SU-DHL-6 (cell line): ENCODE measurements around the gene NUDT8.

ENCODE experiments used
- H2AFZ ChIP-seq: fragments of 200-600 bp; sonication (generic); 2 replicates; pipeline ENCODE4 v1.6.1; 2014; ENCODE audit warnings: low read depth, mild to moderate bottlenecking, moderate library complexity, mixed read lengths, antibody characterized with exemption, low read length; ENCODE audit not compliant: severe bottlenecking
- H3F3A ChIP-seq: fragments of 200-600 bp; shearing (Covaris generic); 2 replicates; pipeline ENCODE4 v1.6.0; 2016; ENCODE audit warnings: antibody characterized with exemption, mild to moderate bottlenecking; ENCODE audit not compliant: insufficient read depth
- H3K27ac ChIP-seq: fragments of 200-600 bp; sonication (generic); 2 replicates; pipeline ENCODE4 v1.5.1; 2016; ENCODE audit warnings: low read depth, mild to moderate bottlenecking, low read length, moderate library complexity, mixed read lengths
- H3K27me3 ChIP-seq: fragments of 200-600 bp; sonication (generic), shearing (Covaris generic); 2 replicates; pipeline ENCODE4 v1.6.0; 2014; ENCODE audit warnings: mild to moderate bottlenecking, low read length
- H3K36me3 ChIP-seq: fragments of 200-600 bp; sonication (generic); 2 replicates; pipeline ENCODE4 v1.6.1; 2014; ENCODE audit warnings: mild to moderate bottlenecking, low read length, mixed read lengths
- H3K4me2 ChIP-seq: fragments of 300-600, 200-600 bp; shearing (Covaris generic), sonication (generic); 2 replicates; pipeline ENCODE4 v1.6.0; 2014; ENCODE audit warnings: low read length, low read depth, mild to moderate bottlenecking; ENCODE audit not compliant: poor library complexity, severe bottlenecking
- H3K4me3 ChIP-seq: fragments of 200-600 bp; sonication (generic); 2 replicates; pipeline ENCODE4 v1.5.1; 2014; ENCODE audit warnings: antibody characterized with exemption, low read length, mild to moderate bottlenecking, mixed read lengths; ENCODE audit not compliant: insufficient read depth, poor library complexity, severe bottlenecking
- H3K79me2 ChIP-seq: fragments of 200-600 bp; sonication (generic); 2 replicates; pipeline ENCODE4 v1.6.1; 2014; ENCODE audit warnings: mild to moderate bottlenecking, low read length, moderate library complexity; ENCODE audit not compliant: insufficient read depth
- H3K9ac ChIP-seq: fragments of 200-600 bp; sonication (generic); 2 replicates; pipeline ENCODE4 v1.7.0; 2014; ENCODE audit warnings: mild to moderate bottlenecking, low read length
- H3K9me2 ChIP-seq: fragments of 200-600 bp; sonication (generic); replicated peaks from 2 replicates; pipeline ENCODE4 v1.6.1; 2014; ENCODE audit warnings: low read length; ENCODE audit not compliant: insufficient read depth
- H3K9me3 ChIP-seq: fragments of 200-600 bp; sonication (generic); 2 replicates; pipeline ENCODE4 v1.6.1; 2014; ENCODE audit warnings: low read length, mixed read lengths; ENCODE audit not compliant: insufficient read depth
- H4K20me1 ChIP-seq: fragments of 200-600 bp; sonication (generic); 2 replicates; pipeline ENCODE4 v1.6.1; 2014; ENCODE audit warnings: low read depth, mild to moderate bottlenecking, antibody characterized with exemption, low read length, moderate library complexity, mixed read lengths
- EZH2phosphoT487 ChIP-seq: fragments of 200-600 bp; sonication (generic), shearing (Covaris generic); conservative IDR thresholded peaks from 2 replicates; pipeline ENCODE4 v1.6.1; 2018; ENCODE audit warnings: mild to moderate bottlenecking, antibody characterized with exemption, low read length, moderate library complexity, mixed read lengths
- TF ChIP-seq, protein P1 (sequence below): fragments of 200-600 bp; sonication (generic); IDR thresholded peaks from one replicate; pipeline ENCODE4 v1.5.1; 2017; ENCODE audit warnings: antibody characterized with exemption, mild to moderate bottlenecking, low read length, moderate library complexity; ENCODE audit not compliant: insufficient read depth, poor library complexity, severe bottlenecking

Gene NUDT8

DNA sequence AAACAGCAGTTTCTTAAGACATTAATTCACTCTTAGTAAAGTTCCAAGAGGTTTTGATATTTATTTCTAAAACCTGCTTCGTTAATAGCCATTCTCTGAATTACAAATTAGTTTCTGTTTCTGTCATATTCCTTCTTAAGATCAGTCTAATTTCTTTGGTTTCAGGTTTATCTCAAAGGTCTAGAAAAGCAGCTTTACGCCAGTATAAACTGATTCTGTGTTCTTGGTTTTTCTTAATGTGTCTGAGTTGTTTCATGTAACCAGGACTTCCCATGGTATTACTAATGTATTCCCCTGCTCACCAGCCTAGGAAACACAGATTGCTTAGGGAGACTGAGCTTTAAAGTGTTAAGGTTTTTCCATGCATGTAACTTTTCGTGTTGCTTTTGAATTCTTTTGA lies 27.6 kb upstream of the NUDT8 start:
- Histone ChIP-seq H3K9ac (no peak overlapping the region), H3K9me2 (no peaks in the 10 kb centered on the region), H3K9me3 (peaks cover 23% of the 10 kb centered on the region), H3K79me2 (no peaks in the 10 kb centered on the region), H3K4me3 (no peak overlapping the region), H3K27me3 (no peaks in the 10 kb centered on the region), H3K27ac (peak overlapping the region; percentile 93), H3K4me2 (no peak overlapping the region), H4K20me1 (no peaks in the 10 kb centered on the region), H2AFZ (no peak overlapping the region), H3K36me3 (peaks cover 9% of the 10 kb centered on the region; the same call in 1 of the 2 replicates), H3F3A (peaks cover 37% of the 10 kb centered on the region)
- no peak for TF ChIP-seq EZH2phosphoT487
- TF ChIP-seq, protein P1, sequence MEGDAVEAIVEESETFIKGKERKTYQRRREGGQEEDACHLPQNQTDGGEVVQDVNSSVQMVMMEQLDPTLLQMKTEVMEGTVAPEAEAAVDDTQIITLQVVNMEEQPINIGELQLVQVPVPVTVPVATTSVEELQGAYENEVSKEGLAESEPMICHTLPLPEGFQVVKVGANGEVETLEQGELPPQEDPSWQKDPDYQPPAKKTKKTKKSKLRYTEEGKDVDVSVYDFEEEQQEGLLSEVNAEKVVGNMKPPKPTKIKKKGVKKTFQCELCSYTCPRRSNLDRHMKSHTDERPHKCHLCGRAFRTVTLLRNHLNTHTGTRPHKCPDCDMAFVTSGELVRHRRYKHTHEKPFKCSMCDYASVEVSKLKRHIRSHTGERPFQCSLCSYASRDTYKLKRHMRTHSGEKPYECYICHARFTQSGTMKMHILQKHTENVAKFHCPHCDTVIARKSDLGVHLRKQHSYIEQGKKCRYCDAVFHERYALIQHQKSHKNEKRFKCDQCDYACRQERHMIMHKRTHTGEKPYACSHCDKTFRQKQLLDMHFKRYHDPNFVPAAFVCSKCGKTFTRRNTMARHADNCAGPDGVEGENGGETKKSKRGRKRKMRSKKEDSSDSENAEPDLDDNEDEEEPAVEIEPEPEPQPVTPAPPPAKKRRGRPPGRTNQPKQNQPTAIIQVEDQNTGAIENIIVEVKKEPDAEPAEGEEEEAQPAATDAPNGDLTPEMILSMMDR, result no peak

DNA sequence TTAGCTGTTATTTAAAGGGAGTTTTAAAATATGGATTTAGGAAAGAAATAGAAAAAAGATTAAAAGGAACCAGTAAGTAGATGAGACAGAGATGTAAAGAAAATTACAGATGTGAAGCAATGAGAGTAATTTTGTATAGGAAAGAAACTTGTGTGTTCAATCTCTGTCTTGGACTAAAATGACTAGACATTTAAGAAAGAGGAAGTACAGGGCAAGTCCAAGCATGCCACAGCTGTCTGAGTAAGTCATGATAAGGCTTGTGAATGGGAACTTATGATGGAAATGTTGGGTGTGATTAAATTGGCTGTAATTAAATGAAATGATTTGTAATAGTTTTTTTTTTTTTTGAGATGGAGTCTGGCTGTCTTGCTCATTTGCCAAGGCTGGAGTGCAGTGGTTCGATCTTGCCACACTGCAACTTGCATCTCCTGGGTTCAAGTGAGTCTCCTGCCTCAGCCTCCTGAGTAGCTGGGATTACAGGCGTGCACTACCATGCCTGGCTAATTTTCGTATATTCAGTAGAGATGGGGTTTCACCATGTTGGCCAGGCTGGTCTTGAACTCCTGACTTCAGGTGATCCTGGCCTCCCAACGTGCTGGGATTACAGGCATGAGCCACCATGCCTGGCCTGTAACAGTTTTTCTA lies 26.7 kb upstream of the NUDT8 start:
- H3K9me3 ChIP-seq, result peaks cover 23% of the 10 kb centered on the region
- no peak overlapping the region for H2AFZ ChIP-seq
- H3K9ac ChIP-seq, result no peak overlapping the region
- H3K36me3 ChIP-seq, result peaks cover 9% of the 10 kb centered on the region; the same call in 1 of the 2 replicates
- TF ChIP-seq EZH2phosphoT487, result no peak
- TF ChIP-seq, protein P1, result no peak
- no peaks in the 10 kb centered on the region for H3K9me2 ChIP-seq
- no peak overlapping the region for H3K4me3 ChIP-seq
- peaks cover 45% of the 10 kb centered on the region for H3F3A ChIP-seq
- H3K27ac ChIP-seq, result no peak overlapping the region
- H3K27me3 ChIP-seq, result no peaks in the 10 kb centered on the region
- no peaks in the 10 kb centered on the region for H4K20me1 ChIP-seq
- no peaks in the 10 kb centered on the region for H3K79me2 ChIP-seq
- no peak overlapping the region for H3K4me2 ChIP-seq

DNA sequence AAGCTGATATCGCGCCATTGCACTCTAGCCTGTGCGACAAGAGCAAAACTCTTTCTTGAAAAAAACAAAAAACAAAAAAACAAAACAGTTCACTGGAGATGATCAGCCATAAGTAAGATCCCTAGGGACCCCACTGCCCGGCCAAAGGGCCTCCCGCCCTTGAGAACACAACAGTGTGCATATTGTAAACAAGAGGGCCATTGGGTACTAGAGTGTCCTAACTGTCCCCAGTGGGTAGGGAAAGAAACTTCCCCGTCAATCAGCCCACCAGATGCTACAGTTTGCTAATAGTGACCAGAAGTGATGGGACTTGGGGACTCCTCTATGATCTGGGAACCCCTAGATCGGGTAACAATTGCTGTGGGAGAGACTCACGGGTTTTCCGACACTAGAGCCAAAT lies 24.5 kb upstream of the NUDT8 start:
- Histone ChIP-seq H3K79me2 (no peaks in the 10 kb centered on the region), H4K20me1 (no peaks in the 10 kb centered on the region), H3K36me3 (peaks cover 9% of the 10 kb centered on the region; the same call in 1 of the 2 replicates), H3K9ac (no peak overlapping the region), H3K27me3 (no peaks in the 10 kb centered on the region), H3K9me3 (peaks cover 29% of the 10 kb centered on the region), H2AFZ (no peak overlapping the region), H3K4me2 (no peak overlapping the region), H3F3A (peaks cover 51% of the 10 kb centered on the region), H3K4me3 (no peak overlapping the region), H3K27ac (no peak overlapping the region), H3K9me2 (no peaks in the 10 kb centered on the region)
- TF ChIP-seq, protein P1, result no peak
- no peak for TF ChIP-seq EZH2phosphoT487
